NB4 (cell line): ENCODE measurements around the gene RAB13.

ENCODE experiments used
- MYC ChIP-seq: IDR thresholded peaks from 2 replicates; pipeline ENCODE4 v1.6.1; 2011; ENCODE audit warnings: low read depth, low read length
- POLR2A ChIP-seq: IDR thresholded peaks from 2 replicates; pipeline ENCODE4 v1.6.1; 2011; ENCODE audit warnings: mild to moderate bottlenecking; ENCODE audit not compliant: insufficient read length; ENCODE audit errors: extremely low read depth
- TF ChIP-seq, protein P1 (sequence below): IDR thresholded peaks from one replicate; pipeline ENCODE4 v1.5.1; 2012; ENCODE audit warnings: low read depth, low read length
- TF ChIP-seq, protein P2 (sequence below): IDR thresholded peaks from 2 replicates; pipeline ENCODE4 v1.6.1; 2011; ENCODE audit warnings: low read depth, low read length

DNA sequence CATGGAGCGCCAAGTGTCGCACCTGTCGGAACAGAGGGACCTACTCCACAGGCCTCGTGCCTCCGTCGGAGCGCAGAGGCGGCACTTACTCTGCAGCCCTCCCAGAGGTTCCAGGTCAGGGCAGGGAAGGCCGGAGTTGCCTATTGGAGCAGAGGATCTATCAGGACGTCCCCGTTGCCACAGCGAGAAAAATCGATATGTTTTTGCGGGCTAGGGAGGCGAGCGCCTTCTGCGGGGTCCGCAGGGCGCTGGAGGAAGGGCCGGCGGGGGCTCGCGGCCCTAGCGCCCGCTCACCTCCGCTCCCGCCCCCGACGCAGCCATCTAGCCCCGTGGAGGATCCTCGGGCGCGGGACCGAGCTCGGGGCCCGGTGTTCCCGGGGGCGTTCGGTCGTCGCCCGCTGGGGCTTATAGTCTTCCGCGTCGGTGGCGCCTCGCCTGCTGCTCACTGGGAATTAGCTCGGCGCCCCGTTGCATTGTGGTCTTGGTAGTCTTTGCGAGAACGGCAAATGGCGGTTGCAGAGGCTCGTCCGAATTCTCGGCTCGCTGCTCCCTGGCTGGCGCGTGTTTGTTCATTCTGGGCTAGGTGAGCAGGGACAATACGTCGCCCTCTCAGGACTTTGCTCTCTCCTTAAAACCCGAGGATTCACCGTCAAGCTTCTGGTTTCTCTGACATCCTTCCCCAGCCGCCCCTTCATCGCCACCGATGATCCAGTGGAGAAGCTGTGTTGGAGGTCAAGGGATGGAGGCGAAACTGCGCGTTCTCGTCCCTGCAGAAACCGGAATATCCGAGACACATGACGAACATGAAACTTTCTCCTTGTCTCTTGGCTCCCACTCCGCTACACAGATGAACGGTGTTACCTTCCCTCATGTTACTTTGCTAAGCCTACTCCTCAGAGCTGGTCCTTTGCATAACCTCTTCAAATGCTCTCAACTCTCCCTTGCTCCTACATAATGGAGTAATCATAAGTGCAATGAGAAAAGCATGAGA lies 8.6 kb downstream of the RAB13 start, which contains the start of gene JTB:
- TF ChIP-seq, protein P1, sequence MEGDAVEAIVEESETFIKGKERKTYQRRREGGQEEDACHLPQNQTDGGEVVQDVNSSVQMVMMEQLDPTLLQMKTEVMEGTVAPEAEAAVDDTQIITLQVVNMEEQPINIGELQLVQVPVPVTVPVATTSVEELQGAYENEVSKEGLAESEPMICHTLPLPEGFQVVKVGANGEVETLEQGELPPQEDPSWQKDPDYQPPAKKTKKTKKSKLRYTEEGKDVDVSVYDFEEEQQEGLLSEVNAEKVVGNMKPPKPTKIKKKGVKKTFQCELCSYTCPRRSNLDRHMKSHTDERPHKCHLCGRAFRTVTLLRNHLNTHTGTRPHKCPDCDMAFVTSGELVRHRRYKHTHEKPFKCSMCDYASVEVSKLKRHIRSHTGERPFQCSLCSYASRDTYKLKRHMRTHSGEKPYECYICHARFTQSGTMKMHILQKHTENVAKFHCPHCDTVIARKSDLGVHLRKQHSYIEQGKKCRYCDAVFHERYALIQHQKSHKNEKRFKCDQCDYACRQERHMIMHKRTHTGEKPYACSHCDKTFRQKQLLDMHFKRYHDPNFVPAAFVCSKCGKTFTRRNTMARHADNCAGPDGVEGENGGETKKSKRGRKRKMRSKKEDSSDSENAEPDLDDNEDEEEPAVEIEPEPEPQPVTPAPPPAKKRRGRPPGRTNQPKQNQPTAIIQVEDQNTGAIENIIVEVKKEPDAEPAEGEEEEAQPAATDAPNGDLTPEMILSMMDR = no peak
- peak; percentile 91 for TF ChIP-seq POLR2A
- peak; percentile 86 for TF ChIP-seq MYC
- TF ChIP-seq, protein P2, sequence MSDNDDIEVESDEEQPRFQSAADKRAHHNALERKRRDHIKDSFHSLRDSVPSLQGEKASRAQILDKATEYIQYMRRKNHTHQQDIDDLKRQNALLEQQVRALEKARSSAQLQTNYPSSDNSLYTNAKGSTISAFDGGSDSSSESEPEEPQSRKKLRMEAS = peak; percentile 69
